GM20431 (cell line): Measurements from ENCODE around the gene CRAMP1.
"Not testable (repeated sequence)": the region's sequence is repeated elsewhere in the genome, so short reads cannot be mapped to it uniquely, and the experiment has no call there.

Experiments used
- in situ Hi-C: fragments of 300-500 bp; cut with MseI, MboI; formaldehyde crosslinking; loops from one replicate; pipeline ENCODE4 v1.15.0; 2020; ENCODE audit warnings: low sequenced_read_pairs; ENCODE audit not compliant: unreplicated experiment

The CRAMP1 gene

GRCh38 chr16:1705688-1706385 is 93.7 kb downstream of the CRAMP1 start, which contains the start of gene MAPK8IP3:
Gene MAPK8IP3 (plus strand): TSS chr16:1706195. CDS start chr16:1706340, 145 bp downstream.
- in situ Hi-C loops = no loop called here

GRCh38 chr16:1706386-1707192 is 94.4 kb downstream of the CRAMP1 start:
- in situ Hi-C loops = no loop called here

- in situ Hi-C loops = no loop called here
Measured at GRCh38 chr16:1707193-1707790, 95.1 kb downstream of the CRAMP1 start.

GRCh38 chr16:1708083-1708767 is 96.1 kb downstream of the CRAMP1 start:
- in situ Hi-C loops = no loop called here

- in situ Hi-C loops = no loop called here
Measured at GRCh38 chr16:1708768-1709180, 96.6 kb downstream of the CRAMP1 start.

GRCh38 chr16:1709356-1709755 is 97.2 kb downstream of the CRAMP1 start:
- in situ Hi-C loops = no loop called here

- in situ Hi-C loops = no loop called here
Measured at GRCh38 chr16:1710811-1711507, 98.8 kb downstream of the CRAMP1 start.

- in situ Hi-C loops = no loop called here
Measured at GRCh38 chr16:1712791-1713261, 100.7 kb downstream of the CRAMP1 start.

GRCh38 chr16:1713331-1713730 is 101.2 kb downstream of the CRAMP1 start:
- in situ Hi-C loops = no loop called here

- in situ Hi-C loops = no loop called here
Measured at GRCh38 chr16:1713933-1714332, 101.8 kb downstream of the CRAMP1 start.

- in situ Hi-C loops = no loop called here
Measured at GRCh38 chr16:1715220-1715619, 103.1 kb downstream of the CRAMP1 start.

GRCh38 chr16:1718236-1718635 is 106.1 kb downstream of the CRAMP1 start:
- in situ Hi-C loops = not testable (repeated sequence)

- in situ Hi-C loops = not testable (repeated sequence)
Measured at GRCh38 chr16:1719559-1720229, 107.5 kb downstream of the CRAMP1 start.

- in situ Hi-C loops = no loop called here
Measured at GRCh38 chr16:1721372-1721771, 109.2 kb downstream of the CRAMP1 start.

GRCh38 chr16:1723450-1724147 is 111.4 kb downstream of the CRAMP1 start:
- in situ Hi-C loops = no loop called here

- in situ Hi-C loops = no loop called here
Measured at GRCh38 chr16:1724491-1724890, 112.3 kb downstream of the CRAMP1 start.

- in situ Hi-C loops = no loop called here
Measured at GRCh38 chr16:1726661-1727502, 114.7 kb downstream of the CRAMP1 start.
